Activated CD4-positive, alpha-beta T cell treated with anti-CD3 and anti-CD28 coated beads, Interleukin-2, amount 50 U/mL, for 24 hours (primary cell): ENCODE measurements around the gene TBXA2R.

Source experiments
- DNase-seq, 2 donors: peaks; one replicate each; pipeline ENCODE4 v3.0.0-alpha.2; 2020; ENCODE audit warnings: low read depth in 1 of 2, low spot score in 1 of 2

Gene TBXA2R

DNA sequence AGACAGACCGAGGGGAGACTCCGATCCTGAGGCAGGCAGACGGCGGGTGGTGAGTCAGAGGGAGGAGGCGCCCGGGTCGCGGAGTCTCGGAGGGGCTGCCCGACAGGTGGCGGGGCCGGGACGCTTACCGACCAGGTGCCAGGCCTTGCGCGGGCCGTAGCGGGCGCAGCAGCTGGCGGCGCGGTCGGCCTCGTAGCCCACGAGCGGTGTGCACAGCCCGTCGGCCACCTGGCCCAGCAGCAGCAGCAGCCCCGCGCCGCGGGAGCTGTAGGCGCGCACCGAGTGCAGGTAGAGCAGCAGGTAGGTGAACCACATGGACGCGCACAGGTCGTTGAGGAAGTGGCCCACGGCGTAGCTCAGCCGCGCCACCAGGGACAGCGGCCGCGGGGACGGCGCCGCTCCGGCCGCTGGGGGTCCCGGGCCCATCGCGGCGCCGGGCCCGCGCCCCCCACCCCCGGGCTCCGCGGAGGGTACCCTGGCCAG lies 49.7 kb downstream of the TBXA2R start:
- peak; percentile 45 to 57 for DNase-seq

- no peak for DNase-seq
Observed at GRCh38 chr19:3556423-3556977, 50.2 kb downstream of the TBXA2R start.

DNA sequence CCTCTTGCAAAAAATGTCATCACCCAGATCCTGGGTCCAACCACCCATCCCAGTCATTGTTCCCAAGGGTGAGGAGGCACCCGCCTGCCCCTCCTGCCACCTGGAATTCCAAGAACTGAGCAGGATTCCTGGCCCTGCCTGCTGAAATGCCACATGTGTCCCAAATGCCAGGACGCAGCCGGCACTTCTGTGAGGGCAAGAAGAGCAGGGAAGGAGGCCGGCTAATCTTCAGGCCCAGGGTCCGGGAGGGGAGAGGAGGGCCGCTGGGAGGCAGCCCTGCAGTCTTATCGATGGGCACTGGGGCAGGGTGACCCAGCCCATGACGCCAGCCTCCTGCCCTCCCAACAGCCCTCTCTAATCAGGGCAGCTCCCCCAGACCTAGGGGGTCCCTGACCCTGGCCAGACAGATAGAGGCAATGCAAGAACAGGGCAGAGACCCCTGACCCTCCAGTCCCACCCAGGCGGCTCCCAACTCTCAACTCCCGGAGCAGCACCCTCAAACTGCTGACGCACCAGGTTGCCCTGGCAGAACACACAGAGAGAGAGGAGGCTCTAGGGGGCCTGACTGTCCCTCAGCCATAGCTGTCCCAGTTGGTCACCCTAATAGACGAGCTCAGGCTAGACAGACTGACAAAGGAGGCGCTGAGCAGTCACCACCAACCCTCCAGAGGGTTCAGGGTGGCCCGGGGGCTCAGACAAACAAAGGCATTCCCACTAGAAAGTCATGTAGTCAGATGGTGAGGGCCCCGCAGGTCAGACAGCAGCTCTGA lies 50.8 kb downstream of the TBXA2R start:
- DNase-seq: no peak

DNA sequence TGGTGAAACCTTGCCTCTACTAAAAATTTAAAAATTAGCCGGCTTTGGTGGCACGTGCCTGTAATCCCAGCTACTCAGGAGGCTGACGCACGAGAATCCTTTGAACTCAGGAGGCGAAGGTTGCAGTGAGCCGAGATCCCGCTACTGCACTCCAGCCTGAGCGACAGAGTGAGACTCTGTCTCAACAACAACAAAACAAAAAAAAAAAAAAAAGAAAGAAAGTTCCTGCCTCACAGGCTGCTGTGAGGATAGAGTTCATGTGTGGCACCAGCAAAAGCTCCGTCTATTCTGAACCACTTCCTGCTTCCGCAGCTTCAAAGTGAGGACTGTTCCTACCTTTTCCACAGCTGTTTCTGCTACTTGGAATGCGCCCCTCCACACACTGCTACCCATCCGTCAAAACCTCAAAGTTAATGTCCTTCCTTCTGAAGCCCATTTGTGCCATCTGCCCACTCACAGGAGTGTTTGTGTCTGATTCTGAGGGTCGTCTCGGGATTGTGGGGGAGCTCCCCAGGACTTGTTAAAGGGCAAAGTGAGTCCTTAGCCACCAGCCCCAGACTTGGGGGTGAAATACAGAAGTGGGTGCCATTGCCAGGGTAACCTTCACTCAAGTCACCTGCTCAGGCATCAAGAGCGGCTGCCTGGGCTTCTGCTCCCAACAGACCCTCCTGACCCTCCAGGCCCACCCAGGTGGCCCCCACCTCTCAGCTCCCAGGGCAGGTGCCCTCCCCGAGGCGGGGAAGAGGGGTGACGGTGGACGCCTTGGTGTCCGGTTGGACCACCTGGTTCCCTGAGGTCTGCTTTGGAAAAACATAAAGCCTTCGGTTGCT lies 52.2 kb downstream of the TBXA2R start:
- DNase-seq: no peak

DNA sequence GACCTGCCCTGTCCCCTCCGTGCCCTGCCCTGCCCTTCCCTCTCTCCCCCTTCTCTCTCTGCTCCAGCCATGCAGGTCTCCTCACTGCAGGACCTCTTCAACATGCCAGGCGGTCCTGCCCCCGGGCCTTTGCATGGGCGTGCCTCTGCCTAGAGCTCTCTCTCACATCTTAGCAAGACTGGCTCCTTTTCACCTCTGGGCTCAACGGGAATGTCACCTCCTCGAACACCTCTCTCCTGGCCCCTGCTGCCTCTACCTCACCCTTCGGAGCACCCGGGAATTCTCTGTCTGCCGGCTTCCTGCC lies 54.9 kb downstream of the TBXA2R start:
- DNase-seq: no peak

DNA sequence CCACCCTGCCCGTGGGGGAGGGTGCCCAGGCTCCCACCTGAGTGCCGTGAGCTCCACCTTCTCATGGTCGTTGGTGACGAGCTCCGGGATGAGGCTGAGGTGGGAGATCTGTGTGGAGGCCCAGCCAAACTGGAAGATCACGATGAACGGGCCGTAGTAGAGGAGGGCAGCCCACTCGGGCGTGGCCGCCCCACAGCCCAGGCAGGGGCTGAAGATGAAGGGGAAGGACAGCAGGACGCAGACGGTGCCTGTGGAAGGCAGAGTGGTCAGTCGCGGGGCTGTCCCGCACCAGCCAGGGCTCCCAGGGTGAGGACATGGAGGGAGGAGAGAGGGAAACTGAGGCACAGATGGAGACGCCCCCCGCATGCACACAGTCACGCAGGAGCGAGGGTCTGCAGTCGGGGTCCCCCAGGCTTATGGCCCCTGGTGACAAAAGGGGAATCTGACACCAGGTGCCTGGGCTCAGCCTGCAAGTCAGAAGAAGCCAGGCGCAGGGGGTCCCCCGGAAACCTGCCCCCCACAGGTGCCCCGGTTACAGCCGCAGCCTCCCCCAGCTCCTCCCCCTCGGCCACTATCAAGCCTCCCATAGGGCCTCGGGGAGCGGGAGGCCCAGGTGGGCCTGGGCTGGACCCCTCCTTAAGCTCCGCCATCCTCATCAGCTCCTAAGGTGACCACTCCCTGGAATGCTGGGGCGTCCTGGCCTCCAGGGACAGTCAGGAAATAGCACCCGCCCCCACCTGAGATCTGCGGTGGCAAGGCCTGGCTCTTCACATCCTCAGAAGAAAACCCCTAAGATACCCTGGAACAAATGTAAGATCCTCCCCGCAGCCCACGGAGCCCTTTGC lies 55.5 kb downstream of the TBXA2R start:
- no peak for DNase-seq

DNA sequence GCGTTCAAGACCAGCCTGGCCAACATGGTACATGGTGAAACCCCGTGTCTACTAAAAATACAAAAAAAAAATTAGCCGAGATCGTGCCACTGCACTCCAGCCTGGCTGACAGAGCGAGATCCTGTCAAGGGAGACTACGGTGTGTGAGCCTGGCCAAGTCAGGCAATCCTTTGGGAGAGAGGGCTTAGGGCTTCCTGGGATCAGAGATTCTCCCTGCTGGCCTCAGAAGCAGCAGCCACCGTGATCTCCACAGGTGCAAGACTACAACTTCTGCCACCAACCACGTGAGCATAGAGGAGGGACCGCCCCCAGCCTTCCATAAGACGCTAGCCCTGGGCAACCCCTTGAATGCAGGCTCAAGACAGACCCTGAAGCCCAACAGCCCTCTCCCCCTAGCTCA lies 56.9 kb downstream of the TBXA2R start:
- no peak for DNase-seq

- no peak for DNase-seq
Observed at GRCh38 chr19:3548606-3549005, 58.1 kb downstream of the TBXA2R start.

GRCh38 chr19:3547767-3548282 lies 58.9 kb downstream of the TBXA2R start:
- no peak for DNase-seq

- DNase-seq: no peak
Observed at GRCh38 chr19:3547301-3547731, 59.4 kb downstream of the TBXA2R start.

- no peak for DNase-seq
Observed at GRCh38 chr19:3546119-3546518, 60.6 kb downstream of the TBXA2R start.

DNA sequence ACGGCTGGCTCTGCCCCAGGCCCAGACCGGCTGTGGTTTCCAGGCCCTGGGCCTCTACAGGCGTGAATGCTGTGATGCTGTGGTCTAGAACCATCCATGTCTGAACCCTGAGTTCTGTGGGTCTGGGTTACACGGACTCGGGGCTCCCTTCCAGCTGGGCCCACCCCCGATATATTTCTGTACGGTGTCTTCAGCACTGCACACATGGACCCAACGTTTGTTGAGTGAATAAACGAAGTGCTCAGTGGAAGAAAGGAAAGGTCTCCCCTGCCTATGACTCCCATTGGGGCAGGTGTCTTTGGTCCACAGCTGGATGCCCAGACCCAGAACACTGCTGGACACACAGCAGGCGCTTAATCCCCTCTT lies 61.0 kb downstream of the TBXA2R start:
- DNase-seq: no peak

- DNase-seq: peak; percentile 61 to 77
Observed at GRCh38 chr19:3544742-3545668, 61.7 kb downstream of the TBXA2R start.
